Measurements from ENCODE around the gene SPPL3. TPM values are rescaled to one million over a fixed set of nuclear protein-coding genes. Genes with fewer than 3 reads are reported as not detected.

Gene SPPL3
- total and polyA plus RNA-seq, 10 donors = 9.0 to 76.9 (median 44.0) TPM

Other genes starting within 250 kb of the SPPL3 start
- 100 to 1,000 TPM in 1 of 7 donors, 10 to 100 TPM in 6; 60.1 to 117 (median 78.5) TPM for gene MLEC, start 217.2 kb downstream of the SPPL3 start, total RNA-seq
- 10 to 100 TPM in 2 of 3 donors, 1 to 10 TPM in 1; 7.7 to 22.6 (median 10.9) TPM for gene MLEC, start 217.2 kb downstream of the SPPL3 start, polyA plus RNA-seq
- gene UNC119B, start 193.9 kb downstream of the SPPL3 start, total RNA-seq = 10 to 100 TPM; 13.0 to 32.2 (median 29.8) TPM
- 10 to 100 TPM in 1 of 3 donors, 1 to 10 TPM in 2; 5.5 to 17.3 (median 8.1) TPM for gene UNC119B, start 193.9 kb downstream of the SPPL3 start, polyA plus RNA-seq
- gene ACADS, start 178.5 kb downstream of the SPPL3 start, total RNA-seq = 10 to 100 TPM; 21.4 to 55.1 (median 35.1) TPM
- 10 to 100 TPM; 21.2 to 66.4 (median 40.1) TPM for gene ACADS, start 178.5 kb downstream of the SPPL3 start, polyA plus RNA-seq
- gene HNF1A, start 74.2 kb upstream of the SPPL3 start, total RNA-seq = not detected
- not detected for gene HNF1A, start 74.2 kb upstream of the SPPL3 start, polyA plus RNA-seq
- gene C12orf43, start 112.1 kb upstream of the SPPL3 start, total RNA-seq = 10 to 100 TPM in 6 of 7 donors, 1 to 10 TPM in 1; 8.0 to 16.8 (median 13.5) TPM
- 10 to 100 TPM in 1 of 3 donors, 1 to 10 TPM in 2; 8.7 to 10.5 (median 9.5) TPM for gene C12orf43, start 112.1 kb upstream of the SPPL3 start, polyA plus RNA-seq
- 1 to 10 TPM; 2.9 to 4.8 (median 3.7) TPM for gene OASL, start 134.9 kb upstream of the SPPL3 start, total RNA-seq
- gene OASL, start 134.9 kb upstream of the SPPL3 start, polyA plus RNA-seq = 1 to 10 TPM; 1.9 to 2.9 (median 2.4) TPM
- 10 to 100 TPM in 3 of 7 donors, 1 to 10 TPM in 4; 7.7 to 12.3 (median 9.7) TPM for gene P2RX7, start 228.5 kb upstream of the SPPL3 start, total RNA-seq
- gene P2RX7, start 228.5 kb upstream of the SPPL3 start, polyA plus RNA-seq = 1 to 10 TPM; 1.8 to 5.2 (median 3.7) TPM